ENCODE measurements around the gene THOC6. TPM values are rescaled to one million over a fixed set of nuclear protein-coding genes. Genes with fewer than 3 reads are reported as not detected.

THOC6 gene
- total RNA-seq, 2 donors from 2014 or later: 45.8 to 52.4 TPM

DNA sequence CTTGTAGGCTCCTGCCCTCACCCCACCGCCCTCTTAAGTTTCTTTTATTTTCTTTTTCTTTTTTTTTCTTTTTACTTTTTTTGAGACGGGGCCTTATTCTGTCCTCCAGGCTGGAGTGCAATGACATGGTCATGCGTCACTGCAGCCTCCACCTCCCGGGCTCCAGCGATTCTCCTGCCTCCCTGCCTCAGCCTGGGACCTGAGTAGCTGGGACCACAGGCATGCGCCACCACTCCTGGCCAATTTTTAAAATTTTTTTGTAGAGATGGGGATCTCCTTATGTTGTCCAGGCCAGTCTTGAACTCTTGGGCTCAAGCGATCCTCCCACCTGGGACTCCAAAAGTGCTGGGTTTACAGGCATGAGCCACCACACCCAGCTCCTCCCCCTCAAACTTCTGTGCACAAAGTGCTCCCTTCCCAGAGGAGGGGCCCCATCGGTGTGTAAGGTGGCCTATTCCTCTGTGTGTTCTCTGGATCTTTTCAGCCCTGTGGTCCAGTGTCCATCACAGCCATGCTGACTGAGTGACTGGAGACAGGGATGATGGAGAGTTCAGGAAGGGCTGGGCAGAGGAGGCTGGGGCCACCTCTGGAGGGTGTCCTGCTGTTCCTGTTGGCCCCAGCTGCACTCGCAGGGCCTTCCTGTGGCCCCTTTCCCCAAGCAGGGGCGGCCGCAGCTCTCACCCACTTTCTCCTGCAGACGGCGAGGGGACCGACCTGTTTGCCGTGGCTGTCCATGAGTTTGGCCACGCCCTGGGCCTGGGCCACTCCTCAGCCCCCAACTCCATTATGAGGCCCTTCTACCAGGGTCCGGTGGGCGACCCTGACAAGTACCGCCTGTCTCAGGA is 32.7 kb downstream of the THOC6 start:
- Mint-ChIP-seq H3K36me3 (ENCODE audit: low read depth) (peaks cover 18% of the 10 kb centered on the region), H3K27me3 (ENCODE audit: insufficient read depth) (peaks cover 29% of the 10 kb centered on the region), H3K9me3 (no peaks in the 10 kb centered on the region), H3K27ac (no peak overlapping the region), H3K4me1 (peaks cover 7% of the 10 kb centered on the region), H3K4me3 (no peak overlapping the region)
- 94 to 95% methylated on average over 12 to 19 of the region's 19 CpGs for WGBS, 2 experiments (ENCODE audit: insufficient coverage in 1 of 2, insufficient read length in 1 of 2)
- no peak overlapping the region for H3K27ac ChIP-seq (ENCODE audit: low read depth, low read length)
- no peak for TF ChIP-seq CTCF (conservative IDR thresholded peaks at IDR 0.05)
- H3K9ac ChIP-seq (ENCODE audit: extremely low read depth, low read length, poor library complexity, severe bottlenecking): no peak overlapping the region
- H3K4me1 ChIP-seq (ENCODE audit: control insufficient read depth, insufficient read depth, low read length): no peaks in the 10 kb centered on the region
- DNase-seq: no peak
- H3K36me3 ChIP-seq (ENCODE audit: control insufficient read depth, insufficient read depth, low read length): no peaks in the 10 kb centered on the region
- H3K4me3 ChIP-seq (ENCODE audit: low read length): no peak overlapping the region
- peaks cover 4% of the 10 kb centered on the region for H3K27me3 ChIP-seq (ENCODE audit: control insufficient read depth, insufficient read depth, low read length, poor library complexity, severe bottlenecking)
- no peaks in the 10 kb centered on the region for H3K9me3 ChIP-seq (ENCODE audit: control insufficient read depth, low read length)

DNA sequence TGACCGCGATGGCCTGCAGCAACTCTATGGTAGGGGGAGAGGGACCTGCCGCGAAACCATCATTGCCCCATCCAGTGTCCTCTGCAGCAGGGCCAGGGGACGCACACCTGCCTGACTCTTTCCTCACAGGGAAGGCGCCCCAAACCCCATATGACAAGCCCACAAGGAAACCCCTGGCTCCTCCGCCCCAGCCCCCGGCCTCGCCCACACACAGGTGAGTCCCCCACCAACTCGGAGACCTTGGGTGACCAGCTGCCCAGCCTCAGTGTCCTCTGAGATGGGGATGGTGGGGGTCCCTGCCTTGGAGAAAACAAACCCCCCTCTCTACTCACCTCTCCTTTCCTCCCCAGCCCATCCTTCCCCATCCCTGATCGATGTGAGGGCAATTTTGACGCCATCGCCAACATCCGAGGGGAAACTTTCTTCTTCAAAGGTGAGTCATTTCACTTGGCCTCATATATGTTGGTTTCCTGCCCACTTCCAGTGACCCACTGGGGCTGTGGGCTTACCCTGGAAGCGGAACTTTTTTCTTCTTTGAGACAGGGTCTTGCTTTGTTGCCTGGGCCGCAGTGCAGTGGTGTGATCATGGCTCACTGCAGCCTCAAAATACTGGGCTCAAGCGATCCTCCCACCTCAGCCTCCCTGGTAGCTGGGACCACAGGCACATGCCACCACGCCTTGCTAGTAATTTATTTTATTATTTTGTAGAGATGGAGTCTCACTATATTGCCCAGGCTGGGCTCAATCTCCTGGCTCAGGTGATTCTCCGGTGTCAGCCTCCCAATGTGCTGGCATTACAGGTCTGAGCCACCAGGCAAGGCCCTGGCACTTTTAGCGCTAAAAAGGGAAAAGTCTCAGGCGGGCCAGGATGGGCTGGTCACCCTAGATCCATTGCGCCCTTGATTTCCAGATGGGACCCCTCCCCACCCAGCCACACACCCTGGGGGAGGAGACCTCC is 33.6 kb downstream of the THOC6 start:
- H3K9me3 ChIP-seq (ENCODE audit: control insufficient read depth, low read length): no peaks in the 10 kb centered on the region
- no peaks in the 10 kb centered on the region for H3K4me1 ChIP-seq (ENCODE audit: control insufficient read depth, insufficient read depth, low read length)
- Mint-ChIP-seq H3K9me3 (no peaks in the 10 kb centered on the region), H3K27me3 (ENCODE audit: insufficient read depth) (peaks cover 30% of the 10 kb centered on the region), H3K4me3 (peak overlapping the region; percentile 72), H3K4me1 (peaks cover 7% of the 10 kb centered on the region), H3K36me3 (ENCODE audit: low read depth) (peaks cover 14% of the 10 kb centered on the region), H3K27ac (no peak overlapping the region)
- H3K27ac ChIP-seq (ENCODE audit: low read depth, low read length): no peak overlapping the region
- no peak for TF ChIP-seq CTCF (conservative IDR thresholded peaks at IDR 0.05)
- peaks cover 4% of the 10 kb centered on the region for H3K27me3 ChIP-seq (ENCODE audit: control insufficient read depth, insufficient read depth, low read length, poor library complexity, severe bottlenecking)
- WGBS, 2 experiments (ENCODE audit: insufficient coverage in 1 of 2, insufficient read length in 1 of 2): 94 to 97% methylated on average over 12 to 22 of the region's 22 CpGs
- no peaks in the 10 kb centered on the region for H3K36me3 ChIP-seq (ENCODE audit: control insufficient read depth, insufficient read depth, low read length)
- peak overlapping the region; percentile 77 for H3K4me3 ChIP-seq (ENCODE audit: low read length)
- no peak overlapping the region for H3K9ac ChIP-seq (ENCODE audit: extremely low read depth, low read length, poor library complexity, severe bottlenecking)
- no peak for DNase-seq

DNA sequence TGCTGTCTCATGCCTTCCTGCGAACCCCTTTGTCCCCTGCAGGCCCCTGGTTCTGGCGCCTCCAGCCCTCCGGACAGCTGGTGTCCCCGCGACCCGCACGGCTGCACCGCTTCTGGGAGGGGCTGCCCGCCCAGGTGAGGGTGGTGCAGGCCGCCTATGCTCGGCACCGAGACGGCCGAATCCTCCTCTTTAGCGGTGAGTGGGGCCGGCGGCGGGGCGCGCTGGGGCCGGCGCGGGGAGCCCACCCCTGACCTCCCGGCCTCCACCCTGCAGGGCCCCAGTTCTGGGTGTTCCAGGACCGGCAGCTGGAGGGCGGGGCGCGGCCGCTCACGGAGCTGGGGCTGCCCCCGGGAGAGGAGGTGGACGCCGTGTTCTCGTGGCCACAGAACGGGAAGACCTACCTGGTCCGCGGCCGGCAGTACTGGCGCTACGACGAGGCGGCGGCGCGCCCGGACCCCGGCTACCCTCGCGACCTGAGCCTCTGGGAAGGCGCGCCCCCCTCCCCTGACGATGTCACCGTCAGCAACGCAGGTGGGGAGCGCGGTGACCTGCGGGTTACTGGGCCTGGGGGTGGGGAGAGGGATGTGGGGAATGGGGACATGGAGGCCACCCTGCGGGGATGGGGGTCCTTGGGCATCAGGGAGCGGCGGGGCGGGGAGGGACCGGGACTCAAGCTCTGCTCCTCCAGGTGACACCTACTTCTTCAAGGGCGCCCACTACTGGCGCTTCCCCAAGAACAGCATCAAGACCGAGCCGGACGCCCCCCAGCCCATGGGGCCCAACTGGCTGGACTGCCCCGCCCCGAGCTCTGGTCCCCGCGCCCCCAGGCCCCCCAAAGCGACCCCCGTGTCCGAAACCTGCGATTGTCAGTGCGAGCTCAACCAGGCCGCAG is 34.5 kb downstream of the THOC6 start:
- Mint-ChIP-seq H3K27ac (no peak overlapping the region), H3K4me3 (peak overlapping the region; percentile 72), H3K36me3 (ENCODE audit: low read depth) (peaks cover 14% of the 10 kb centered on the region), H3K27me3 (ENCODE audit: insufficient read depth) (peaks cover 30% of the 10 kb centered on the region), H3K4me1 (peaks cover 7% of the 10 kb centered on the region), H3K9me3 (no peaks in the 10 kb centered on the region)
- peak; percentile 90 for DNase-seq
- 18 to 49% methylated on average over 29 to 77 of the region's 77 CpGs for WGBS, 2 experiments (ENCODE audit: insufficient coverage in 1 of 2, insufficient read length in 1 of 2)
- H3K9ac ChIP-seq (ENCODE audit: extremely low read depth, low read length, poor library complexity, severe bottlenecking): peak overlapping the region; percentile 25
- H3K27ac ChIP-seq (ENCODE audit: low read depth, low read length): no peak overlapping the region
- H3K36me3 ChIP-seq (ENCODE audit: control insufficient read depth, insufficient read depth, low read length): no peaks in the 10 kb centered on the region
- peaks cover 4% of the 10 kb centered on the region for H3K27me3 ChIP-seq (ENCODE audit: control insufficient read depth, insufficient read depth, low read length, poor library complexity, severe bottlenecking)
- peak overlapping the region; percentile 77 for H3K4me3 ChIP-seq (ENCODE audit: low read length)
- H3K9me3 ChIP-seq (ENCODE audit: control insufficient read depth, low read length): no peaks in the 10 kb centered on the region
- H3K4me1 ChIP-seq (ENCODE audit: control insufficient read depth, insufficient read depth, low read length): no peaks in the 10 kb centered on the region
- TF ChIP-seq CTCF (conservative IDR thresholded peaks at IDR 0.05): peak; percentile 47

All from endodermal cell (in vitro differentiated cells).